GM19324 (cell line): ENCODE data around the gene AMER1.
"Not testable (repeated sequence)": the region's sequence is repeated elsewhere in the genome, so short reads cannot be mapped to it uniquely, and the experiment has no call there.

Source experiments
- ATAC-seq: cut with Tn5 transposase; IDR thresholded peaks from one replicate; pipeline ENCODE4 v1.9.1; 2021; ENCODE audit warnings: mild to moderate bottlenecking, moderate library complexity; ENCODE audit not compliant: unreplicated experiment, low FRiP score

The AMER1 gene

GRCh38 chrX:64205441-64205734, at the start of gene AMER1:
Gene AMER1 (minus strand): TSS chrX:64205708. CDS start chrX:64193286, 12,422 bp downstream.
- ATAC-seq = peak; percentile 38

GRCh38 chrX:64230123-64230970, 24.8 kb upstream of the AMER1 start, which contains the start of gene ASB12:
Gene ASB12 (minus strand): TSS chrX:64230607. CDS start chrX:64225650, 4,957 bp downstream.
- ATAC-seq = no peak

- ATAC-seq = no peak
Measured at GRCh38 chrX:64229154-64229553, 23.6 kb upstream of the AMER1 start.

DNA sequence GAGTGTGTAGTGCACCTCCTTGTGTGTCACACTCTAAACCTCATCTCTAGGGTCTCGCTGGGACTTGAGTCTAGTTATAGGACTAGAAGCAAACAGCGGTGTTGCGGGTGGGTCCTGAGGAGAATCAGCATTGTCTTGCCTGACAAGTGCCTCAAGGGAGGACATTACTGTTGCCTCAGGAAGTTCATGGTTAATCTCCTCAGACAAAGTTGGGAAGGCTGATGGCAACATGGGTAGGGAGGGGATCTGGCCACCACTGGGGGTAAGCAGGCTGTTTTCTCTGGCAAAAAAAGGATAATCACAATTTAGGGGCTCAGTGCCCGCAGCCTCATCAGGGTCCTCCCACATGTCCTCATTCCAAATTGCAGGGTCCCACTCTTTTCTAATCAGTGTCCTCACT, 12.5 kb upstream of the AMER1 start:
- ATAC-seq = no peak

DNA sequence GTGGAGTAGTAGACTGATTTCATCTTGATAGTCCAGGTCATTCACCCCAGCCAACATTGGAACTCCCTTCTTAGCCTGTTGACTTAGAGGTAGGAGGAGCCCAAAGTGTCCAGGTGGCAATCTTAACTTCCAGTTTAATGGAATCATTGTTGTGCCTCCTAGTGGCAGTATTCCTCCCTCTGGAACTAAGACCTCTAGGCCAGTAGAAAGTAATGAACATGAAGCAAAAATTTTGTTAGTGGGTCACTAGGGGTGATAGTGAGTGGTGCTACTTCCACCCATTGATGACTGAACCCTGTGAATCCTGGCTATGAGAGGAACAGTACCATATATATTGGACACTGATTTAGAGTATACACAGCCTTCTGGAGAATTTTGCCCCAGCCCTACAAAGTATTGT, 8.5 kb upstream of the AMER1 start:
- not testable (repeated sequence) for ATAC-seq

DNA sequence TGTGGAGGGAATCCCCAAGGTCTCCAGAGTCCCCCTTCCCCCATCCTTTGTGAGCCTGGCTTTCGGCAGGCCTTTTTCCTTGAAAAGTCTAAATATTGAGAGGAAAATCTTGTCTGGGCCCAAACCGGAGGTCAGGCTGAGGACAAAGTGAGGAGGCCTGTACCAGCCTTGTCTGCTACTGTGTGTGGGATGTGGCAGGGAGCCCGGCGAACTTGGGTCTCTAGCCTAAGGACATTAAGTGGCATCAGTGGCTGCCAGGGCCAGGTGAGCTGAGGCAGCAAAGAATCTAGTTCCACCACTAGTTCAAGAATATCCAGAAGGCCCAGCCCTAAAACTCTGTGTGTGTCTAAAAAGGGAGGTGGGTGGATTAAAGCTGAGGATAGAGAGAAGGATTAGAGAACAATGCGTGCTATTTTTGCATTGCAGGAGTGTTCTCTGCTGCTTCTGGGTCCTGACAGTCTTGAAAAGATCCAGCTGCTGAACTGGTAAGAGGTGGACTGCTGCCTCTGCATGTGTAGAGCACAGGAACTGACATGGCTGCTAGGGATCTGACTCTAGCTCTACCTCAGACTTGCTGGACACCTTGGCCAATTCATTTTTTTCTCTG, 1.2 kb upstream of the AMER1 start:
- no peak for ATAC-seq

GRCh38 chrX:64205735-64206501, 410 bp upstream of the AMER1 start:
- peak; percentile 93 for ATAC-seq

- peak; percentile 9 for ATAC-seq
Measured at GRCh38 chrX:64204701-64205440, 637 bp downstream of the AMER1 start.

DNA sequence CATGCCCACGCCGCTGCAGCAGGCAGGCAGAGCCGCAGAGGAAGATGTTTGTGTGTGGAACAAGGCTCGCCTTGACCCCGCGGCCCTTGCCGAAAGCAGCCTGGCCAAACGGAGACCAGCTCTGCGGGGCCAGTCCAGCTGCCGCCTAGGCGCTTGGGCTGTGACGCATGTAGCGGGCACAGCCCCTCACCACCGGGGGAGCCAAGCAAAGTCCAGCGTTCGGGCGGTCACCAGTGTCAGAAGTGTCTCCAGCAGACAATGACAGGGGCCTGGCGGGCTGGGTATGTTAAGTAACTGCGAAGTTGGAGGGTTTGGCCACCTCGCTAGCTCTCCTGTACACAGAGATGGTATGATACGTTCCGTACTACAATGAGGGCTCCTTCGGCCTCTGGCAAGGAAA, 1.3 kb downstream of the AMER1 start:
- no peak for ATAC-seq

GRCh38 chrX:64202808-64203325, 2.6 kb downstream of the AMER1 start:
- ATAC-seq = no peak

GRCh38 chrX:64198036-64198435, 7.5 kb downstream of the AMER1 start:
- ATAC-seq = no peak

GRCh38 chrX:64196606-64197005, 8.9 kb downstream of the AMER1 start:
- ATAC-seq = no peak

DNA sequence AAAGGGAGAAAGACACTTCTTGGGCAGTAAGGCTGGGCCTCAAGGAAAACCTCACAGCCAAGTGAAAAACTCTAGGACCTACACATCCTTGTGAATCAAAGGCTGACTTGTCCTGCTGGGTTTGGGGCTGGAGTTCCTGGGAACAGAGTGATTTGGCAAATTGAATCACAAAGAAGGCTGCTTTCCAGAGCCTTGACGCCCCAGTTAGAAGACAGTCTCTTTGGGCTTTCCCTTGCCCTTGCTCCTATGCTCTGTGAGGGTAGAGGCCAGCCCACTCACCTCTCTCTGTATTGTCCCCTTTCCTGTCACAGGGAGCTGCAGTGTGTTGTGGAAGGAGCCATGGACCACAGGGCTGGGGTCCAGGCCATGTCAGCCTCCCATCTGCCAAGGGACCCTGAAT, 9.6 kb downstream of the AMER1 start:
- no peak for ATAC-seq

GRCh38 chrX:64192673-64193072, 12.8 kb downstream of the AMER1 start:
- ATAC-seq = no peak

DNA sequence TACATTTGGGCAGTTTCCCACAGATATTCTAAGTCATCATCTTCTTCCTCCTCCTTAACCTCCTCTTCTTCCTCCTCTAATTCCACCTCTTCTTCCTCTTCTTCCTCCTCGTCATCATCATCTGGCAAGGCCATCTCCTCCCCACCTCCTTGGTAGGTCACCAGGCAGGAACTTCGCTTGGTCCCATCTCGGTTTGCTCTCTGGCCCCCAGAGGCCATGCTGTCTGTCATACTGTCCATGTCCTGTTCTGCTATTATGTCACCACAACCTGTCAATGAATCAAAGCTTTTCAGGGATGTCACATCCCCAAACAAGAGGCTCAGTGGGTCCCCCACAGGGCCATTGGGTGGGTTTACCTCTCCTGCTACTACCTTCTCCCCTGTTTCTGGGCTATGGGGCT, 13.5 kb downstream of the AMER1 start:
- no peak for ATAC-seq

- ATAC-seq = no peak
Measured at GRCh38 chrX:64191281-64192010, 14.1 kb downstream of the AMER1 start.

- ATAC-seq = no peak
Measured at GRCh38 chrX:64190136-64190740, 15.3 kb downstream of the AMER1 start.

- no peak for ATAC-seq
Measured at GRCh38 chrX:64188901-64189300, 16.6 kb downstream of the AMER1 start.

- no peak for ATAC-seq
Measured at GRCh38 chrX:64187762-64188150, 17.8 kb downstream of the AMER1 start.
